HCT116 (cell line): ENCODE results near the gene SETD1A. TPM values are rescaled to one million over a fixed set of nuclear protein-coding genes. Genes with fewer than 3 reads are reported as not detected.

Experiments used
- ATAC-seq: fragments of 200-7000 bp; cut with Tn5 transposase; 2 replicates; pipeline ENCODE4 v1.9.1; 2020; ENCODE audit warnings: mild to moderate bottlenecking, moderate library complexity
- BruUV-seq: library from RNA; stranded (reverse); fragments of 400-500 nt; replicated peaks from 2 replicates; lab custom pipeline; 2021; lab: Mats Ljungman, UMichigan
- CTCF ChIA-PET: fragments of 300-600 bp; sonication (Branson Sonifier 250); formaldehyde crosslinking; loops from one replicate; lab custom pipeline; 2021; ENCODE audit warnings: antibody characterized with exemption; lab: Charles Lee
- POLR2A ChIA-PET: fragments of 300-600, 350-600 bp; sonication (Branson Sonifier 250); formaldehyde crosslinking; loops from one replicate; lab custom pipeline; 2021; ENCODE audit warnings: antibody characterized with exemption; lab: Charles Lee
- RAD21 ChIA-PET, 2 experiments: fragments of 300-600 bp; sonication (Branson Sonifier 250); formaldehyde crosslinking; loops; one replicate each; lab custom pipeline; 2023; ENCODE audit warnings: low total read pairs in 2 of 2; ENCODE audit not compliant: uncharacterized antibody in 2 of 2, unreplicated experiment in 2 of 2, low non-redundant PET in 1 of 2; lab: Charles Lee
- DNase-seq: peaks from one replicate; pipeline ENCODE4 v3.0.0-alpha.2; 2010; ENCODE audit warnings: low read depth, low spot score
- H2AFZ ChIP-seq: fragments of 200-600 bp; shearing (Covaris generic), sonication (generic); 2 replicates; pipeline ENCODE4 v1.6.1; 2017; ENCODE audit warnings: low read depth, mixed run types, mixed read lengths, antibody characterized with exemption, low read length; ENCODE audit not compliant: poor library complexity, severe bottlenecking
- H3K27ac ChIP-seq: 2 replicates; pipeline ENCODE4 v1.5.1; 2012; ENCODE audit warnings: low read depth, low read length
- H3K27me3 ChIP-seq: fragments of 200-600 bp; sonication (generic); 2 replicates; pipeline ENCODE4 v1.6.1; 2016; ENCODE audit warnings: mixed run types, low read length, mixed read lengths; ENCODE audit not compliant: insufficient read depth
- H3K36me3 ChIP-seq, 2 experiments: fragments of 200-500 bp in 1 of 2; fragments of 200-600 bp in 1 of 2; sonication (Bioruptor generic) in 1 of 2; sonication (generic) in 1 of 2; 2 replicates each; pipeline versions ENCODE4 v1.5.1 to v1.6.1; 2014 to 2016; ENCODE audit warnings: low read length in 2 of 2, inconsistent platforms in 1 of 2, mixed read lengths in 1 of 2, mixed run types in 1 of 2; ENCODE audit not compliant: insufficient read depth in 2 of 2, control insufficient read depth in 1 of 2
- H3K4me1 ChIP-seq, 2 experiments: fragments of 200-600 bp in 1 of 2; sonication (generic) in 1 of 2; 2 replicates each; pipeline versions ENCODE4 v1.5.1 to v1.6.1; 2012 to 2017; ENCODE audit warnings: low read length in 2 of 2, inconsistent platforms in 1 of 2, mild to moderate bottlenecking in 1 of 2, mixed read lengths in 1 of 2, mixed run types in 1 of 2, moderate library complexity in 1 of 2; ENCODE audit not compliant: insufficient read depth in 2 of 2, control insufficient read depth in 1 of 2
- H3K4me2 ChIP-seq: fragments of 200-600 bp; sonication (generic); 2 replicates; pipeline ENCODE4 v1.6.1; 2017; ENCODE audit warnings: mixed run types, low read length, mixed read lengths
- H3K4me3 ChIP-seq, 2 experiments: fragments of 200-600 bp in 1 of 2; sonication (generic) in 1 of 2; replicated peaks in 1 of 2; 2 replicates each; pipeline ENCODE4 v1.5.1; 2011 to 2016; ENCODE audit warnings: low read length in 2 of 2, control low read depth in 1 of 2, low read depth in 1 of 2, mild to moderate bottlenecking in 1 of 2, mixed read lengths in 1 of 2, mixed run types in 1 of 2
- H3K79me2 ChIP-seq: fragments of 200-600 bp; sonication (generic); 2 replicates; pipeline ENCODE4 v1.6.1; 2017; ENCODE audit warnings: mild to moderate bottlenecking, mixed run types, low read length, moderate library complexity, mixed read lengths; ENCODE audit not compliant: insufficient read depth
- H3K9ac ChIP-seq: fragments of 200-600 bp; sonication (generic); 2 replicates; pipeline ENCODE4 v1.6.1; 2016; ENCODE audit warnings: low read length, mixed read lengths
- H3K9me2 ChIP-seq: fragments of 200-600 bp; sonication (generic), shearing (Covaris generic); 2 replicates; pipeline ENCODE4 v1.6.1; 2017; ENCODE audit warnings: mixed run types, mild to moderate bottlenecking, moderate library complexity; ENCODE audit not compliant: insufficient read depth
- H3K9me3 ChIP-seq, 2 experiments: fragments of 200-500 bp in 1 of 2; fragments of 200-600 bp in 1 of 2; sonication (Bioruptor generic) in 1 of 2; sonication (generic) in 1 of 2; 2 replicates each; pipeline ENCODE4 v1.6.1; 2014 to 2017; ENCODE audit warnings: low read length in 2 of 2, mixed read lengths in 2 of 2, inconsistent platforms in 1 of 2, low read depth in 1 of 2, mild to moderate bottlenecking in 1 of 2, mixed run types in 1 of 2, moderate library complexity in 1 of 2; ENCODE audit not compliant: control insufficient read depth in 1 of 2, insufficient read depth in 1 of 2
- H4K20me1 ChIP-seq: fragments of 200-600 bp; sonication (generic), shearing (Covaris generic); 2 replicates; pipeline ENCODE4 v1.6.1; 2017; ENCODE audit warnings: mixed run types, mild to moderate bottlenecking, moderate library complexity; ENCODE audit not compliant: insufficient read depth
- ATF3 ChIP-seq: IDR thresholded peaks from 2 replicates; pipeline ENCODE4 v1.6.1; 2012
- CBX3 ChIP-seq: IDR thresholded peaks from 2 replicates; pipeline ENCODE4 v1.6.1; 2012; ENCODE audit warnings: low read depth
- CEBPB ChIP-seq: IDR thresholded peaks from 2 replicates; pipeline ENCODE4 v1.6.1; 2012; ENCODE audit warnings: low read depth
- CTCF ChIP-seq, 3 experiments: fragments of 200-600 bp in 1 of 3; sonication (generic) in 1 of 3; IDR thresholded peaks in 2 of 3; conservative IDR thresholded peaks in 1 of 3; 2 replicates each; pipeline ENCODE4 v1.5.1; 2012 to 2017; ENCODE audit warnings: low read depth in 2 of 3, low read length in 2 of 3, antibody characterized with exemption in 1 of 3, borderline replicate concordance in 1 of 3, control low read depth in 1 of 3, mild to moderate bottlenecking in 1 of 3, mixed read lengths in 1 of 3, mixed run types in 1 of 3, moderate library complexity in 1 of 3; ENCODE audit not compliant: insufficient read depth in 1 of 3
- EGR1 ChIP-seq: IDR thresholded peaks from 2 replicates; pipeline ENCODE4 v1.6.1; 2012; ENCODE audit warnings: low read depth
- ELF1 ChIP-seq: IDR thresholded peaks from 2 replicates; pipeline ENCODE4 v1.6.1; 2012; ENCODE audit warnings: low read depth, borderline replicate concordance
- EZH2 ChIP-seq: fragments of 200-600 bp; sonication (generic); IDR thresholded peaks from 2 replicates; pipeline ENCODE4 v1.6.1; 2017; ENCODE audit warnings: antibody characterized with exemption, mixed run types
- FOSL1 ChIP-seq: IDR thresholded peaks from 2 replicates; pipeline ENCODE4 v1.6.1; 2012; ENCODE audit warnings: low read depth
- JUND ChIP-seq: IDR thresholded peaks from 2 replicates; pipeline ENCODE4 v1.6.1; 2012
- MAX ChIP-seq: IDR thresholded peaks from 2 replicates; pipeline ENCODE4 v1.6.1; 2012
- POLR2A ChIP-seq: IDR thresholded peaks from 2 replicates; pipeline ENCODE4 v1.7.0; 2011; ENCODE audit warnings: borderline replicate concordance; ENCODE audit not compliant: insufficient read depth, insufficient read length; ENCODE audit errors: extremely low read depth
- REST ChIP-seq: IDR thresholded peaks from 2 replicates; pipeline ENCODE4 v1.6.1; 2012; ENCODE audit warnings: low read depth
- SIN3A ChIP-seq: IDR thresholded peaks from 2 replicates; pipeline ENCODE4 v1.6.1; 2012; ENCODE audit warnings: low read depth
- SP1 ChIP-seq: IDR thresholded peaks from 2 replicates; pipeline ENCODE4 v1.6.1; 2012; ENCODE audit warnings: low read depth
- SRF ChIP-seq: IDR thresholded peaks from 2 replicates; pipeline ENCODE4 v1.6.1; 2012; ENCODE audit warnings: low read depth
- TCF7L2 ChIP-seq: IDR thresholded peaks from 2 replicates; pipeline ENCODE4 v1.7.0; 2011; ENCODE audit warnings: borderline replicate concordance, inconsistent platforms; ENCODE audit not compliant: insufficient read depth, insufficient read length; ENCODE audit errors: extremely low read depth
- YY1 ChIP-seq: IDR thresholded peaks from 2 replicates; pipeline ENCODE4 v1.6.1; 2011; ENCODE audit warnings: low read length, low read depth, moderate library complexity, mild to moderate bottlenecking; ENCODE audit not compliant: insufficient replicate concordance; ENCODE audit errors: extremely low read depth
- ZFX ChIP-seq: fragments of 450-650 bp; IDR thresholded peaks from 2 replicates; pipeline ENCODE4 v1.6.1; 2017
- ZNF274 ChIP-seq: fragments of 200-500 bp; sonication (Bioruptor generic); IDR thresholded peaks from 2 replicates; pipeline ENCODE4 v1.6.1; 2014; ENCODE audit warnings: mild to moderate bottlenecking, low read depth, low read length, inconsistent platforms
- intact Hi-C: fragments of 100-400 bp; cut with micrococcal nuclease; formaldehyde crosslinking; loops from 2 replicates; pipeline ENCODE4 v1.10.0; 2022
- total RNA-seq: library from RNA; stranded (reverse); gene quantifications from one replicate; pipeline ENCODE4 v1.2.1, GENCODE V29; 2021; ENCODE audit not compliant: unreplicated experiment
- TF ChIP-seq, protein P1 (sequence below): IDR thresholded peaks from 2 replicates; pipeline ENCODE4 v1.6.1; 2011; ENCODE audit warnings: mild to moderate bottlenecking, low read length, moderate library complexity; ENCODE audit not compliant: insufficient replicate concordance; ENCODE audit errors: extremely low read depth

SETD1A gene
- total RNA-seq, 1 experiment from 2014 or later, result 26.9 TPM

GRCh38 chr16:30980959-30981358 lies 23.4 kb downstream of the SETD1A start:
- DNase-seq (no peak), ATAC-seq (no peak)
- Histone ChIP-seq H4K20me1 (no peaks in the 10 kb centered on the region), H3K27ac (no peak overlapping the region), H3K27me3 (no peaks in the 10 kb centered on the region), H3K9me3 (no peaks in the 10 kb centered on the region), H2AFZ (no peak overlapping the region), H3K79me2 (peaks cover 3% of the 10 kb centered on the region; the same call in 1 of the 2 replicates), H3K4me3 (no peak overlapping the region), H3K9me2 (no peaks in the 10 kb centered on the region), H3K4me1 (peaks cover 0 to 13% of the 10 kb centered on the region in 2 experiments; a peak in 3 of 4 replicates), H3K9ac (no peak overlapping the region), H3K36me3 (peaks cover 6 to 24% of the 10 kb centered on the region in 2 experiments; a peak in 3 of 4 replicates), H3K4me2 (no peak overlapping the region)
- no peak for TF ChIP-seq MAX
- no peak for TF ChIP-seq SRF
- no peak for TF ChIP-seq REST
- no peak for TF ChIP-seq EZH2
- TF ChIP-seq TCF7L2, result no peak
- no peak for TF ChIP-seq ZNF274
- TF ChIP-seq JUND, result no peak
- no peak for TF ChIP-seq SIN3A
- TF ChIP-seq YY1, result no peak
- TF ChIP-seq POLR2A, result no peak
- TF ChIP-seq, protein P1, sequence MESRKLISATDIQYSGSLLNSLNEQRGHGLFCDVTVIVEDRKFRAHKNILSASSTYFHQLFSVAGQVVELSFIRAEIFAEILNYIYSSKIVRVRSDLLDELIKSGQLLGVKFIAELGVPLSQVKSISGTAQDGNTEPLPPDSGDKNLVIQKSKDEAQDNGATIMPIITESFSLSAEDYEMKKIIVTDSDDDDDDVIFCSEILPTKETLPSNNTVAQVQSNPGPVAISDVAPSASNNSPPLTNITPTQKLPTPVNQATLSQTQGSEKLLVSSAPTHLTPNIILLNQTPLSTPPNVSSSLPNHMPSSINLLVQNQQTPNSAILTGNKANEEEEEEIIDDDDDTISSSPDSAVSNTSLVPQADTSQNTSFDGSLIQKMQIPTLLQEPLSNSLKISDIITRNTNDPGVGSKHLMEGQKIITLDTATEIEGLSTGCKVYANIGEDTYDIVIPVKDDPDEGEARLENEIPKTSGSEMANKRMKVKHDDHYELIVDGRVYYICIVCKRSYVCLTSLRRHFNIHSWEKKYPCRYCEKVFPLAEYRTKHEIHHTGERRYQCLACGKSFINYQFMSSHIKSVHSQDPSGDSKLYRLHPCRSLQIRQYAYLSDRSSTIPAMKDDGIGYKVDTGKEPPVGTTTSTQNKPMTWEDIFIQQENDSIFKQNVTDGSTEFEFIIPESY, result no peak
- no peak for TF ChIP-seq SP1
- no peak for TF ChIP-seq CBX3
- TF ChIP-seq CEBPB, result no peak
- no peak for TF ChIP-seq ATF3
- no peak for TF ChIP-seq ZFX
- TF ChIP-seq ELF1, result no peak
- TF ChIP-seq EGR1, result no peak
- no peak for TF ChIP-seq CTCF (IDR thresholded peaks at IDR 0.05 in 2 of 3, conservative IDR thresholded peaks at IDR 0.05 in 1 of 3; ENCODE audit: borderline replicate concordance in 1 of 3, insufficient read depth in 1 of 3, low read depth in 2 of 3, low read length in 2 of 3)
- TF ChIP-seq FOSL1, result no peak
- ChIA-PET CTCF (no interaction called here), RAD21 (no interaction called here), POLR2A (no interaction called here)
- BruUV-seq, result no TSS peak
- intact Hi-C loops, result loop anchor here (10.0 kb wide), 1 partner anchor 714 kb away; no protein-coding TSS in a partner anchor
